ENCODE data around the gene PDE11A. TPM values are rescaled to one million over a fixed set of nuclear protein-coding genes. Genes with fewer than 3 reads are reported as not detected.

The PDE11A gene
- polyA plus RNA-seq, 2 of the 4 experiments (the other 2 are of a cell fraction): 3.6 to 5.6 TPM

DNA sequence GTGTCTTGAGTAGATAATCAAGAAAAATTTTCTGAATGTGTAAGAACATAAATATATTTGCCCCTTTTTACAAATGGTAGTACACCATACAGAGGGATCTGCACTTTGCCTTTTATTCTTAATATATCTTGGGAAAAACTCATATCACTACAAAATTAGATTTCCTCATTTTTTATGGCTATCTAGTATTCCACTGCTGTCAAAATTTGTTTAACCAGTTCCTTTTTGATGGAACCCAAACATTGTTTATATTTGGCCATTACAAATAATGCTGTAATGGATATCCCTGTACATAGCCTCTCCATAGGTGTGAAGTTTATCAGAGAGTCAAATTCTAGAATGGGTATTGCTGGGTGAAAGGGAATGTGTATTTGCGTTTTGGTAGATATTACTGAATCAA is 436.9 kb downstream of the PDE11A start:
- H3K4me1 ChIP-seq: no peaks in the 10 kb centered on the region
- ChIA-PET POLR2A (no interaction called here), CTCF (no interaction called here)
- FAIRE-seq: no peak
- H3K27ac ChIP-seq: no peak overlapping the region
- 0% methylated on average over 1 of the region's 1 CpG for WGBS (ENCODE audit: missing lambda C conversion rate)
- ATAC-seq: no peak
- no peaks in the 10 kb centered on the region for H3K9me3 ChIP-seq
- no peak for DNase-seq (ENCODE audit: low read depth in 1 of 2, low spot score in 1 of 2)
- no peak overlapping the region for H3K4me2 ChIP-seq
- no peak overlapping the region for H3K4me3 ChIP-seq
- TF ChIP-seq MAZ (IDR thresholded peaks at IDR 0.05; ENCODE audit: borderline replicate concordance, low read depth, low read length): no peak
- TF ChIP-seq, protein P1, sequence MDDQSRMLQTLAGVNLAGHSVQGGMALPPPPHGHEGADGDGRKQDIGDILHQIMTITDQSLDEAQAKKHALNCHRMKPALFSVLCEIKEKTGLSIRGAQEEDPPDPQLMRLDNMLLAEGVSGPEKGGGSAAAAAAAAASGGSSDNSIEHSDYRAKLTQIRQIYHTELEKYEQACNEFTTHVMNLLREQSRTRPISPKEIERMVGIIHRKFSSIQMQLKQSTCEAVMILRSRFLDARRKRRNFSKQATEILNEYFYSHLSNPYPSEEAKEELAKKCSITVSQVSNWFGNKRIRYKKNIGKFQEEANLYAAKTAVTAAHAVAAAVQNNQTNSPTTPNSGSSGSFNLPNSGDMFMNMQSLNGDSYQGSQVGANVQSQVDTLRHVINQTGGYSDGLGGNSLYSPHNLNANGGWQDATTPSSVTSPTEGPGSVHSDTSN (IDR thresholded peaks at IDR 0.05): no peak

DNA sequence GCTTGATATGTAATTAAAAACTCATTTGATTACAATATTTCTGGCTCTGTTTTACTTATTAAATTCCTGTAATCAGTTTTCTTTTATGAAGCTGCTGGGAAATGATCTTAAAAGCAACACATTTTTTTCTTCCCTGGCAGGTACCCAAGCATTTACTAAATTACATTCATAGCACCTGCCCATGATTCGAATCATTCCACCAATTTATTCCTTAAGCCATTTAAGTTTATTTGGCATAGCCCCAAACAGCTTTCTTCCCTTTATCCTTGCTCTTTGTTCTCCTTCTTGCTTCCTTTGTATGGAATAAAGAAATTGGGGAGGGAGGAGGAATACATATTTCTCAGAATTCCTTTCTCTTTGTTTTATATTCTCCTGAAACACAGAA is 438.7 kb downstream of the PDE11A start:
- ChIA-PET CTCF (no interaction called here), POLR2A (no interaction called here)
- H3K27ac ChIP-seq: peak overlapping the region; percentile 34 to 45; a peak in 2 of 6 replicates

DNA sequence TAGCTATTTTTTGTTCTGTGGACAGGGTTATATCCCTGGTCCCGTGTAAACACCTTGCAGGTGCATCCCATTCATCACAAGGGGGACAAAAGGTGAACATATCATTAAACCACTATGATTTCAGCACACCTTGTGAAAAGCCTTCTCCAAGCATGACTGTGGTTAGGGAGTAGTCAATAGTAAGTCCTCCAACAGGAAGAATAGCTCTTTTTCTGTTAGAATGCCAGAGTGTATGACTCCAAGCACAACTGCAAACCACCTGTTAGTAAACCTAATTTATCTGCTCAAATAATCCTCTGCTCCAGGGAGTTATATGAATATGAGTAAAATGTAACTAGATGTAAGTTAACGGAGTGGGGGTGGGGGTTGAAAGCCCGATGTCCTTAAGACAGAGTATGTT is 439.5 kb downstream of the PDE11A start:
- POLR2A ChIA-PET: no interaction called here

More for the DNA sequence above, 438.7 kb downstream of the PDE11A start:
- TF ChIP-seq, protein P2, sequence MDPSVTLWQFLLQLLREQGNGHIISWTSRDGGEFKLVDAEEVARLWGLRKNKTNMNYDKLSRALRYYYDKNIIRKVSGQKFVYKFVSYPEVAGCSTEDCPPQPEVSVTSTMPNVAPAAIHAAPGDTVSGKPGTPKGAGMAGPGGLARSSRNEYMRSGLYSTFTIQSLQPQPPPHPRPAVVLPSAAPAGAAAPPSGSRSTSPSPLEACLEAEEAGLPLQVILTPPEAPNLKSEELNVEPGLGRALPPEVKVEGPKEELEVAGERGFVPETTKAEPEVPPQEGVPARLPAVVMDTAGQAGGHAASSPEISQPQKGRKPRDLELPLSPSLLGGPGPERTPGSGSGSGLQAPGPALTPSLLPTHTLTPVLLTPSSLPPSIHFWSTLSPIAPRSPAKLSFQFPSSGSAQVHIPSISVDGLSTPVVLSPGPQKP (IDR thresholded peaks at IDR 0.05; ENCODE audit: low read depth, low read length): no peak
- no peak for TF ChIP-seq EP300 (IDR thresholded peaks at IDR 0.05)
- no peak for TF ChIP-seq NR3C1 (IDR thresholded peaks at IDR 0.05)
- TF ChIP-seq NFE2L2 (conservative IDR thresholded peaks at IDR 0.05; ENCODE audit: low read length): no peak
- no peak for TF ChIP-seq SMC3 (IDR thresholded peaks at IDR 0.05)
- TF ChIP-seq HOXB5 (CRISPR knock-in tag; IDR thresholded peaks at IDR 0.05): no peak
- TF ChIP-seq ZC3H11A (IDR thresholded peaks at IDR 0.05): no peak
- TF ChIP-seq MYC (IDR thresholded peaks at IDR 0.05; ENCODE audit: borderline replicate concordance, low read length): no peak
- TF ChIP-seq, protein P1 (IDR thresholded peaks at IDR 0.05): no peak
- no peak for TF ChIP-seq CBX8 (IDR thresholded peaks at IDR 0.05)
- no peak for TF ChIP-seq POLR2A (IDR thresholded peaks at IDR 0.05; ENCODE audit: low read length)
- no peak for TF ChIP-seq MAFK (IDR thresholded peaks at IDR 0.05; ENCODE audit: partially characterized antibody)
- TF ChIP-seq ZFP36 (IDR thresholded peaks at IDR 0.05; ENCODE audit: borderline replicate concordance, partially characterized antibody): no peak
- TF ChIP-seq HEYL (CRISPR knock-in tag; IDR thresholded peaks at IDR 0.05): no peak
- TF ChIP-seq EHMT2 (IDR thresholded peaks at IDR 0.05; ENCODE audit: low read depth): no peak
- FAIRE-seq: no peak
- Histone ChIP-seq H3K4me3 (peak overlapping the region; percentile 43), H3K9me3 (no peaks in the 10 kb centered on the region), H3K4me2 (peak overlapping the region; percentile 79), H3K4me1 (no peaks in the 10 kb centered on the region)
- DNase-seq (ENCODE audit: low read depth in 1 of 2, low spot score in 1 of 2): no peak
- ATAC-seq: no peak
- 70% methylated on average over 1 of the region's 1 CpG for whole genome bisulfite sequencing (ENCODE audit: missing lambda C conversion rate)

More for the DNA sequence above, 439.5 kb downstream of the PDE11A start:
- FAIRE-seq (no peak), DNase-seq (ENCODE audit: low read depth in 1 of 2, low spot score in 1 of 2) (no peak), ATAC-seq (no peak)
- H3K4me1 ChIP-seq: no peaks in the 10 kb centered on the region
- no peak overlapping the region for H3K4me2 ChIP-seq
- H3K9me3 ChIP-seq: no peaks in the 10 kb centered on the region
- H3K4me3 ChIP-seq: no peak overlapping the region
- TF ChIP-seq FOSB (CRISPR knock-in tag; IDR thresholded peaks at IDR 0.05) (no peak), PHF8 (IDR thresholded peaks at IDR 0.05; ENCODE audit: borderline replicate concordance, low read depth) (no peak), CHD4 (IDR thresholded peaks at IDR 0.05; ENCODE audit: borderline replicate concordance) (no peak), KDM1A (IDR thresholded peaks at IDR 0.05; ENCODE audit: low read depth) (no peak), HOXB13 (CRISPR knock-in tag; IDR thresholded peaks at IDR 0.05; ENCODE audit: low read depth) (no peak), SREBF2 (IDR thresholded peaks at IDR 0.05) (no peak), NPAS2 (CRISPR knock-in tag; IDR thresholded peaks at IDR 0.05; ENCODE audit: borderline replicate concordance) (no peak), JUNB (IDR thresholded peaks at IDR 0.05) (no peak)
- TF ChIP-seq, protein P3, sequence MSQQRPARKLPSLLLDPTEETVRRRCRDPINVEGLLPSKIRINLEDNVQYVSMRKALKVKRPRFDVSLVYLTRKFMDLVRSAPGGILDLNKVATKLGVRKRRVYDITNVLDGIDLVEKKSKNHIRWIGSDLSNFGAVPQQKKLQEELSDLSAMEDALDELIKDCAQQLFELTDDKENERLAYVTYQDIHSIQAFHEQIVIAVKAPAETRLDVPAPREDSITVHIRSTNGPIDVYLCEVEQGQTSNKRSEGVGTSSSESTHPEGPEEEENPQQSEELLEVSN (IDR thresholded peaks at IDR 0.05; ENCODE audit: borderline replicate concordance, low read depth): no peak
- TF ChIP-seq, protein P4, sequence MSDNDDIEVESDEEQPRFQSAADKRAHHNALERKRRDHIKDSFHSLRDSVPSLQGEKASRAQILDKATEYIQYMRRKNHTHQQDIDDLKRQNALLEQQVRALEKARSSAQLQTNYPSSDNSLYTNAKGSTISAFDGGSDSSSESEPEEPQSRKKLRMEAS (IDR thresholded peaks at IDR 0.05): no peak
- TF ChIP-seq, protein P2 (IDR thresholded peaks at IDR 0.05; ENCODE audit: low read depth, low read length): no peak
- 54% methylated on average over 3 of the region's 3 CpGs for WGBS (ENCODE audit: missing lambda C conversion rate)
- no peak overlapping the region for H3K27ac ChIP-seq
- CTCF ChIA-PET: no interaction called here

All from A549 (cell line).